GM19452 (cell line): ENCODE results near the gene ZNF277.
"Not testable (repeated sequence)": the region's sequence is repeated elsewhere in the genome, so short reads cannot be mapped to it uniquely, and the experiment has no call there.

Experiments
- ATAC-seq: cut with Tn5 transposase; IDR thresholded peaks from one replicate; pipeline ENCODE4 v1.9.1; 2021; ENCODE audit not compliant: unreplicated experiment

ZNF277 gene

GRCh38 chr7:112207765-112208164, 1.3 kb downstream of the ZNF277 start:
- no peak for ATAC-seq

GRCh38 chr7:112211348-112211907, 4.9 kb downstream of the ZNF277 start:
- no peak for ATAC-seq

DNA sequence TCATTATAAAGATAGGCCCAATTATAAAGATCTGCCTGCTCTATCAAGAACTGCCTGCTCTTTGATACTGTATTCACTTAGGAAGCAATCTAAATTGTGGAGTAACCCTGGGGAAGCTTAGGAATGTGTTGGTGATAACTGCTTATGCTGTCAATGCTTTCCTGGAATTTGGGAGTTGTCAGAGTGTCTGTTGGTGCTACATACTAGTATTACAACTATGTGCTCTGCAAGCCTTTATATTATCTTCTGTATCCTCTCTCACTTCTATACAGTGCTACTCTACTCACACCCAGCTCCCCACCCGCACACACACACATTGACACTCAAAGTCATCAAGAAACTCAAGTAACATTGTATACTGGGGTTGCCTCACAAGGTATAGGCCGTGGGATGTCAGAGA, 6.1 kb downstream of the ZNF277 start:
- no peak for ATAC-seq

GRCh38 chr7:112213735-112214134, 7.2 kb downstream of the ZNF277 start:
- no peak for ATAC-seq

DNA sequence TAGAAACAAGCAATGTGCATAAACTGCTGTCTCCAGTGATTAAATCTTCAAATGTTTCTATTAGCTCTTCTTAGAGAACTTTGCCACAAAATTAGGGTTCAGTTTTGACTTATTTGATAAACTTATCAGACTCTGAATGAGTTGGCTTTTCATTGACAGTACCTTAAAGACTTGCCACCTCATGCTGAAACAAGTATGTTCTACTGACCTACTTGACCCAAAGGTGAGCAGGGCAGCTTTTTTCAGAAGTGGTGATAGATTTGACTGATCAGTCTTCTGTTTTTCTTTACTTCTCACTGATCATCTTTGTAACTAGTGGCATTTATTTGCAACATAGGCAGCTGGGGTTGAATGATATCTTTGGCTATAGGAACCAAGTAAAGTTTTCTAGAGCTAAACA, 7.8 kb downstream of the ZNF277 start:
- no peak for ATAC-seq

DNA sequence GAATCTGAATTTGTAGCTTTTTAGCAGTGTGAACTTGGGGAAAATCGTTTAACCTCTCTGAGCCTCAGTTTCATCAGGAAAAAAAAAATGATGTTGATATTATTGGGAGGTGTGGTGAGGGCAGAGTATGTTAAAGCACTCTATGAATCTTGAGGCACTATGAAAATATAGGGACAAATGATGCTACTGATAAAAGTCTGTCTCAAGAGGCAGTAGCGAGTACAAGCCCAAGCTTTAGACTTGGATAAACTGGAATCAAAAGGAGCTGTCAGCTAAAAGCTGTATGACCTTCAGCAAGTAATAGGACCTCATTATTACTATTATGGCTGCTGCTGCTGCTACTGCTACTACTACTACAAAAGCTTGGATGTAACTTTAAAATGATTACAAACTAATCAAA, 8.4 kb downstream of the ZNF277 start:
- ATAC-seq, result no peak

DNA sequence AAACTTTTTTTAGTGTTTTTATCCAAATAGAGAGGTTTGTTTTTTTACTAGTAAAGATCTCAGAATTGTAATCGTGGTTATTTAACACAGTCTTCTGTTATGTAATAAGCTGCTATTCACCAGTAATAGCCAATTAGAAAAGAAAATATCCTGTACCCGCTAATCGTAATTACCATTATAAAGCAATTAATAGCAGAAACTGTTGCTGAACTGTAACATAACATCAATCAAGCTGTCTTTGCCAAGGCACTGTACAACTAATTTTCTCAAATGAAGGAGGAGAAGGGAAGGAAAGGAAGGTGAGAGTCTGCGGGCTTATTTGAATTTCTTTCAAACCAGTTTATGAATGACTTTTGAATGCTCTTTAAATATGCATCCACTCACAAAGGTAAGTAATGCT, 9.3 kb downstream of the ZNF277 start:
- ATAC-seq, result no peak

DNA sequence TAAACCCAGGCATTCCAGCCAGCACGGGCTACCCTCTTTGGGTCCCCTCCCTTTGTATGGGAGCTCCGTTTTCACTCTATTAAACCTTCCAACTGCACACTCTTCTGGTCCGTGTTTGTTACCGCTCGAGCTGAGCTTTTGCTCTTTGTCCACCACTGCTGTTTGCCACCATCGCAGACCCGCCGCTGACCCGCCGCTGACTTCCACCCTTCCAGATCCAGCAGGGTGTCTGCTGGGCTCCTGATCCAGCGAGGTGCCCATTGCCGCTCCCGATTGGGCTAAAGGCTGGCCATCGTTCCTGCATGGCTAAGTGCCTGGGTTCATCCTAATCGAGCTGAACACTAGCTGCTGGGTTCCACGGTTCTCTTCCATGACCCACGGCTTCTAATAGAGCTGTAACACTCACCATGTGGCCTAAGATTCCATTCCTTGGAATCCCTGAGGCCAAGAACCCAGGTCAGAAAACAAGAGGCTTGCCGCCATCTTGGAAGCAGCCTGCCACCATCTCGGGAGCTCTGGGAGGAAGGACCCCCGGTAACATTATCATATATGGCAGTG, 14.5 kb downstream of the ZNF277 start:
- no peak for ATAC-seq

- ATAC-seq, result no peak
These were observed 16.8 kb downstream of the ZNF277 start for GRCh38 chr7:112223310-112223709.

- ATAC-seq, result no peak
These were observed 17.7 kb downstream of the ZNF277 start for GRCh38 chr7:112224186-112224585.

GRCh38 chr7:112225006-112225405, 18.5 kb downstream of the ZNF277 start:
- ATAC-seq, result no peak

DNA sequence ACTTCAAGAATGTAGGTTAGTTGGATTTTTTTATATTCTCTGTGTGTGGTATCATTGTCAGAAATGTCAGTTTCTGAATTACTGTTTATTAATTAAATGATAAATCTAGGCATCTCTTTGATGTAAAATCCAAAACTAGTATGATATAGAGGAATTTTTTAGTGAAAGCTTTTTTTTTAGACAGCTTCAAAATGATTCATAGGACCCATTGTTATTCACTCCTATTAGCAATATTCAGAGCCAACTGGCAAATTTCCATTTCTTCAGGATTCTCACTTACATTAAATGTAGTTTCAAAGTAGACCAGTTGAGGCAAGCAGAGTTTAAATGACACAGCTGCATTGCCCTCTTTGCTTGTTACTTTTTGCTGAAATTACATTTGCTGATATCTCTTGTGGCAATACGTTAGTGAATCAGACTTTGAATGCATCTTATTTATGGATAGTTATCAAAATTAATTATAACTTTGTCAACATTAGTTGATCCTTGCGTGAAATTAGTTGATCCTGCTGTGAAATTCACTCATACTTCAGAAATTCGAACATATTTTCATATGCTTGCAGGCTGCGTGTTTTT, 20.3 kb downstream of the ZNF277 start:
- ATAC-seq, result no peak

- no peak for ATAC-seq
These were observed 22.1 kb downstream of the ZNF277 start for GRCh38 chr7:112228632-112229031.

DNA sequence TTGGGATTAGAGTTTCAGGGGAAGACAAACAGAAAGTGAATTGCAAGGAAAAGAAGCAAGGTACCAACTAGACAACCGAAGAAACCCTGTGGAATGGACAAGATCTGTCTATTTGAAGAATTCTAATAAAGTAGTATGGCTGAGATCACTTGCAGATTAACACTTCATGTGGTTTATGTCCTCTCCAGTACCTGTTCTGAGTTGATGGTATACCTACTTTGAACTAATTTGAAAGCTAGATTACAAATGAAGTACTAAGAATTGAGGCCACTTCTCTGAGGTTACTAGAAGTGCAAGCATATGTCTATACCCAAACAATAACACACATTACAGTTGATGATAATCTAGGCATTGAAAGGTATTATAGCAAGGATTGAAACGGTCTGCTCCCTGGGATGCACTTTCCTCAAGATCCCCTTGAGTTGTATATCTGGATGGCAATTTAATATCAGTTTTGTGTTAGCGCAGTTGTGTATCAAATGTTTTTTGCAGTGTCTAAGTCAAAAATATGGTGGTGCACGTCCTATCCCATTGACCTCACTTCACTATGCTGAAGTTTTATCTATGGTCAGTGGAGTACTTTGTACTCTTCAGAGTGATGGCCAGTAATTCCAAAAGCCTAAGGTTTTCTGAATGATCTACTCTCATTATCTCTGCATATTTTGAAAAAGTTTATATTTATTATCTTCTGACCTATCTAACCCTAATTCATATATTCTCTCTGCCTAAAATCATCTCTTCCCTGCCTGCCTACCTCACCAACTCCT, 25.9 kb downstream of the ZNF277 start:
- ATAC-seq, result no peak

DNA sequence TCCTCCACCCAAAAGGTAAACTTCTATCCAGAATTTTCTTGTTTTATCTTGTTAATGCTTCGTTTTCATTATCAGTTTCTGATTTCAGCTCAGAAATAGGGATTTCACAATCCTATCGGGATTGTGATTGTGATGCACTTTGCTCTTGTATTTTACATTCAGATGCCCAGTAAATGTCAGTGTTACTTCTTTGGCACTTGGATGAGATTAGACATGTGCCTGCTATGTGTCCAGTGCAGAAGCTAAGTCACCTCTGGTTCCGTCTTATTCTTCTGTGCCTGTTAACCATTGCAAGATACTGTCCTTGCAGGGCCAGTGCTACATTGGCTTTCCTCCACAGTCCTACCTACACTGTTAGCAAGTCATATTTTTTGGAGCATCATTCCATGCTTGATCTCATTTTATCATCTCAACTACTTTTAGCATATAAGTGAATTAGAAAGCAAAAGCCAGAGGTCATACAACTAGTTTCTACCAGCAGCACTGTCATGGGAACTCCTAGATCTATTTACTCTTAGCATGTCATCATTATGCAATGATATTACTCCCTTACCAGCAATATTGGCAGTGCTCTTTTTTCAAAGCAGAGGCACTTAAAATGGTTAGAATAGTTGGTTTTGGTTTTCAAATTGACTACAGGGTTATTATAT, 26.7 kb downstream of the ZNF277 start:
- no peak for ATAC-seq

- ATAC-seq, result no peak
These were observed 27.7 kb downstream of the ZNF277 start for GRCh38 chr7:112234147-112234546.

GRCh38 chr7:112236597-112236996, 30.1 kb downstream of the ZNF277 start:
- ATAC-seq, result no peak

DNA sequence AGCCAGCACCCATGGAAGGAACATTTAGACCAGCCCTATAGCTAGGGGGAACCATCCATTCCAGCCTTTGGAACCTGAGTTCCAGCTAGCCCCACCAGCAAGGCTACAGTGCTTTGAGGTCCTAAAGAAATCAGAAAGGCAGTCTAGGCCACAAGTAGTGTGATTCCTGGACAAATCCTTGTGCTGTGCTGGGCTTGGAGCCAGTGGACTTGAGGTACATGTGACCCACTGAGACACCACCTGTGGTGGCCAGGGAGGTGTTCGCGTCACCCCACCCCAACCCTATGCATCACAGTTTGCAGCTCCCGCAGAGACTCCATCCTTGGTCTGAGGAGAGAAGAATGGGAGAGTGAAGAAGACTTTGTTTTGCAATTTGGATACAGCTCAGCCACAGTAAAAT, 31.8 kb downstream of the ZNF277 start:
- no peak for ATAC-seq

GRCh38 chr7:112238852-112239610, 32.5 kb downstream of the ZNF277 start:
- ATAC-seq, result no peak

DNA sequence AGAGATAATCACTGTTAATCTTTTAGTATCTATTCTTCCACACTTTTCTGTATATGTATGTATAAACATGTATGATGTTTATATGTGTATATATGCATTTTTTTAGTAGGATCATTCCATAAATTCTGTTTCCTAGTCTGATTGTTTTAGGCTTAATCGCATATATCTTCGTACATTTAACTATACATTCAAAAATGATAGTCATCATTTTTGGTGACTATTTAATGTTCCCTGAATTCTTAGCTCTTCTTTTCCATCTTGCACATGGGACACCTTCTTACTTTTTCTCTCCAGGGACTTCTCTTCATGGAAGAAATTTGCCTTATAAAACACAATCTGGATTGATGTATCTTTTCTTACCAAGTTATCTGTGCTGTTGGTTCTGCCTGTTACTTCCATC, 42.1 kb downstream of the ZNF277 start:
- no peak for ATAC-seq

DNA sequence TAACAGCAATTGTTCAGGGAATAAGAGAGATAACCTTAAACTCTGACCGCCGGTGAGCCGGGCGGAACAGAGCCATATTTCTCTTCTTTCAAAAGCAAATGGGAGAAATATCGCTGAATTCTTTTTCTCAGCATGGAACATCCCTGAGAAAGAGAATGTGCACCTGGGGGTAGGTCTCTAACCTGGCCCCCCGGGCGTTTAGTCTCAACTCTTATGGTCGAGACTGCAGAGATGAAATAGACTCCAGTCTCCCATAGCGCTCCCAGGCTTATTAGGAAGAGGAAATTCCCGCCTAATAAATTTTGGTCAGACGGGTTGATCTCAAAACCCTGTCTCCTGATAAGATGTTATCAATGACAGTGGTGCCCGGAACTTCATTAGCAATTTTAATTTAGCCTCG, 43.5 kb downstream of the ZNF277 start:
- not testable (repeated sequence) for ATAC-seq
